CD4-positive, alpha-beta T cell (primary cell): ENCODE data around the gene EYA2. TPM values are rescaled to one million over a fixed set of nuclear protein-coding genes. Genes with fewer than 3 reads are reported as not detected.

ENCODE experiments used
- ATAC-seq: fragments of 200-7000 bp; cut with Tn5 transposase; one replicate; pipeline ENCODE4 v1.10.0; 2022; ENCODE audit warnings: mild to moderate bottlenecking; ENCODE audit not compliant: poor library complexity
- CTCF ChIA-PET: fragments of 350-600 bp; sonication (Branson Sonifier 250); formaldehyde crosslinking; loops from one replicate; lab custom pipeline; 2021; ENCODE audit warnings: antibody characterized with exemption, inconsistent platforms; lab: Charles Lee
- POLR2A ChIA-PET: fragments of 350-600 bp; sonication (Branson Sonifier 250); formaldehyde crosslinking; loops from one replicate; lab custom pipeline; 2021; ENCODE audit warnings: antibody characterized with exemption, inconsistent platforms; lab: Charles Lee
- DNase-seq, 14 experiments: peaks; one replicate each; pipeline ENCODE4 v3.0.0-alpha.2; 2013 to 2020; ENCODE audit warnings: mixed read lengths in 2 of 14
- H3K27ac ChIP-seq, 2 donors: one replicate each; pipeline versions ENCODE4 v1.5.1 to v1.7.0; 2013; ENCODE audit warnings: low read length in 2 of 2, low read depth in 1 of 2, mild to moderate bottlenecking in 1 of 2
- H3K27me3 ChIP-seq, 2 experiments: 1 replicate in 1 of 2; 2 replicates in 1 of 2; pipeline versions ENCODE4 v1.6.1 to v1.7.0; 2013; ENCODE audit warnings: low read length in 2 of 2, control low read depth in 1 of 2, mild to moderate bottlenecking in 1 of 2, moderate library complexity in 1 of 2; ENCODE audit not compliant: insufficient read depth in 2 of 2, control insufficient read depth in 1 of 2
- H3K36me3 ChIP-seq: one replicate; pipeline ENCODE4 v1.6.1; 2013; ENCODE audit warnings: low read length, control low read depth; ENCODE audit not compliant: insufficient read depth
- H3K4me1 ChIP-seq: one replicate; pipeline ENCODE4 v1.6.1; 2013; ENCODE audit warnings: low read length, control low read depth; ENCODE audit not compliant: insufficient read depth
- H3K4me3 ChIP-seq: one replicate; pipeline ENCODE4 v1.5.1; 2013; ENCODE audit warnings: mild to moderate bottlenecking, low read length, moderate library complexity
- H3K9me3 ChIP-seq, 2 experiments: 1 replicate in 1 of 2; 2 replicates in 1 of 2; pipeline versions ENCODE4 v1.6.1 to v1.7.0; 2013; ENCODE audit warnings: low read length in 2 of 2, mild to moderate bottlenecking in 2 of 2, control low read depth in 1 of 2, moderate library complexity in 1 of 2; ENCODE audit not compliant: control insufficient read depth in 1 of 2, insufficient read depth in 1 of 2
- H3K27ac Mint-ChIP-seq: one replicate; pipeline ENCODE4 v1.8.0; 2020; ENCODE audit warnings: mixed read lengths
- H3K27me3 Mint-ChIP-seq: one replicate; pipeline ENCODE4 v1.8.0; 2021; ENCODE audit warnings: mixed read lengths
- H3K36me3 Mint-ChIP-seq: one replicate; pipeline ENCODE4 v1.8.0; 2021; ENCODE audit warnings: low read depth, mixed read lengths
- H3K4me1 Mint-ChIP-seq: one replicate; pipeline ENCODE4 v1.8.0; 2021; ENCODE audit warnings: low read depth, mixed read lengths
- H3K4me3 Mint-ChIP-seq: one replicate; pipeline ENCODE4 v1.8.0; 2020; ENCODE audit warnings: mild to moderate bottlenecking, mixed read lengths
- H3K9me3 Mint-ChIP-seq: one replicate; pipeline ENCODE4 v1.8.0; 2020; ENCODE audit warnings: mixed read lengths
- CTCF ChIP-seq: fragments of 200-600 bp; IDR thresholded peaks from one replicate; pipeline ENCODE4 v1.8.0; 2022; ENCODE audit warnings: antibody characterized with exemption, mild to moderate bottlenecking
- intact Hi-C, 2 experiments: fragments of 100-400 bp; cut with DNase I in 1 of 2; cut with micrococcal nuclease in 1 of 2; formaldehyde crosslinking; loops; one replicate each; pipeline versions ENCODE4 v1.15.1 to v1.9.0; 2023 to 2025; cut with DNase I, micrococcal nuclease
- total RNA-seq, 174 experiments: library from RNA in 2 of 174; stranded (reverse) in 2 of 174; gene quantifications; one replicate each; pipeline ENCODE4 v1.2.3 and lab custom pipeline; 2021 to 2026

EYA2 gene
- total RNA-seq, 2 experiments from 2014 or later: not detected

GRCh38 chr20:46857061-46857831 lies 37.4 kb upstream of the EYA2 start:
- ChIA-PET CTCF (no interaction called here), POLR2A (no interaction called here)
- Histone ChIP-seq H3K4me3 (no peak overlapping the region), H3K27ac (no peak overlapping the region), H3K9me3 (no peaks in the 10 kb centered on the region), H3K27me3 (no peaks in the 10 kb centered on the region), H3K4me1 (no peaks in the 10 kb centered on the region), H3K36me3 (no peaks in the 10 kb centered on the region)
- no peak overlapping the region for H3K4me3 Mint-ChIP-seq
- no peak for DNase-seq
- H3K27ac Mint-ChIP-seq: no peak overlapping the region
- no peaks in the 10 kb centered on the region for H3K4me1 Mint-ChIP-seq
- TF ChIP-seq CTCF: no peak
- no peak for ATAC-seq
- H3K27me3 Mint-ChIP-seq: peaks cover 4% of the 10 kb centered on the region
- intact Hi-C loops: no loop called here
- no peaks in the 10 kb centered on the region for H3K36me3 Mint-ChIP-seq
- peaks cover 2% of the 10 kb centered on the region for H3K9me3 Mint-ChIP-seq

GRCh38 chr20:46865824-46866223 lies 28.8 kb upstream of the EYA2 start:
- Histone ChIP-seq H3K4me3 (no peak overlapping the region), H3K27ac (no peak overlapping the region), H3K9me3 (peaks cover 3 to 8% of the 10 kb centered on the region in 2 experiments), H3K27me3 (peaks cover 0 to 11% of the 10 kb centered on the region in 2 experiments), H3K4me1 (no peaks in the 10 kb centered on the region), H3K36me3 (no peaks in the 10 kb centered on the region)
- POLR2A ChIA-PET: no interaction called here
- Mint-ChIP-seq H3K9me3 (peaks cover 12% of the 10 kb centered on the region), H3K36me3 (no peaks in the 10 kb centered on the region), H3K4me1 (no peaks in the 10 kb centered on the region), H3K27ac (no peak overlapping the region), H3K4me3 (no peak overlapping the region), H3K27me3 (peaks cover 34% of the 10 kb centered on the region)
- intact Hi-C loops: no loop called here
- DNase-seq (no peak), ATAC-seq (no peak)
- TF ChIP-seq CTCF: no peak
- CTCF ChIA-PET: no interaction called here

- intact Hi-C loops: no loop called here
- peaks cover 3 to 8% of the 10 kb centered on the region in 2 experiments for H3K9me3 ChIP-seq
- H3K27ac Mint-ChIP-seq: no peak overlapping the region
- H3K27me3 Mint-ChIP-seq: peaks cover 44% of the 10 kb centered on the region
- no peak for ATAC-seq
- H3K27ac ChIP-seq: no peak overlapping the region
- H3K36me3 ChIP-seq: no peaks in the 10 kb centered on the region
- TF ChIP-seq CTCF: no peak
- CTCF ChIA-PET: no interaction called here
- POLR2A ChIA-PET: no interaction called here
- no peaks in the 10 kb centered on the region for H3K4me1 Mint-ChIP-seq
- no peak overlapping the region for H3K4me3 ChIP-seq
- H3K4me3 Mint-ChIP-seq: no peak overlapping the region
- H3K9me3 Mint-ChIP-seq: peaks cover 8% of the 10 kb centered on the region
- no peaks in the 10 kb centered on the region for H3K36me3 Mint-ChIP-seq
- DNase-seq: no peak
- H3K4me1 ChIP-seq: no peaks in the 10 kb centered on the region
- peaks cover 0 to 16% of the 10 kb centered on the region in 2 experiments for H3K27me3 ChIP-seq
Measured at GRCh38 chr20:46870041-46870440, 24.6 kb upstream of the EYA2 start.
